Measurements from ENCODE around the gene EPS15.
"Not testable (repeated sequence)": the region's sequence is repeated elsewhere in the genome, so short reads cannot be mapped to it uniquely, and the experiment has no call there.

The EPS15 gene

GRCh38 chr1:51386259-51386658 lies 132.8 kb downstream of the EPS15 start:
- not testable (repeated sequence) for DNase-seq (ENCODE audit: low read depth in 1 of 2, low spot score in 1 of 2)

- DNase-seq (ENCODE audit: low read depth in 1 of 2, low spot score in 1 of 2): no peak
Measured at GRCh38 chr1:51385776-51386175, 133.3 kb downstream of the EPS15 start.

GRCh38 chr1:51381964-51382363 lies 137.1 kb downstream of the EPS15 start:
- DNase-seq (ENCODE audit: low read depth in 1 of 2, low spot score in 1 of 2): no peak

- no peak for DNase-seq (ENCODE audit: low read depth in 1 of 2, low spot score in 1 of 2)
Measured at GRCh38 chr1:51380936-51381335, 138.1 kb downstream of the EPS15 start.

GRCh38 chr1:51378871-51379270 lies 140.2 kb downstream of the EPS15 start:
- DNase-seq (ENCODE audit: low read depth in 1 of 2, low spot score in 1 of 2): no peak

- DNase-seq (ENCODE audit: low read depth in 1 of 2, low spot score in 1 of 2): no peak
Measured at GRCh38 chr1:51373898-51374297, 145.2 kb downstream of the EPS15 start.

GRCh38 chr1:51372561-51372960 lies 146.5 kb downstream of the EPS15 start:
- DNase-seq (ENCODE audit: low read depth in 1 of 2, low spot score in 1 of 2): no peak

- DNase-seq (ENCODE audit: low read depth in 1 of 2, low spot score in 1 of 2): no peak
Measured at GRCh38 chr1:51369171-51369570, 149.9 kb downstream of the EPS15 start.

- no peak for DNase-seq (ENCODE audit: low read depth in 1 of 2, low spot score in 1 of 2)
Measured at GRCh38 chr1:51365774-51366173, 153.3 kb downstream of the EPS15 start.

GRCh38 chr1:51359879-51360278 lies 159.2 kb downstream of the EPS15 start:
- DNase-seq (ENCODE audit: low read depth in 1 of 2, low spot score in 1 of 2): no peak

GRCh38 chr1:51355382-51355781 lies 163.7 kb downstream of the EPS15 start:
- no peak for DNase-seq (ENCODE audit: low read depth in 1 of 2, low spot score in 1 of 2)

- DNase-seq (ENCODE audit: low read depth in 1 of 2, low spot score in 1 of 2): no peak
Measured at GRCh38 chr1:51354416-51354815, 164.7 kb downstream of the EPS15 start.

- DNase-seq (ENCODE audit: low read depth in 1 of 2, low spot score in 1 of 2): no peak
Measured at GRCh38 chr1:51351907-51352306, 167.2 kb downstream of the EPS15 start.

GRCh38 chr1:51349862-51350261 lies 169.2 kb downstream of the EPS15 start:
- no peak for DNase-seq (ENCODE audit: low read depth in 1 of 2, low spot score in 1 of 2)

GRCh38 chr1:51348147-51348527 lies 170.9 kb downstream of the EPS15 start:
- DNase-seq (ENCODE audit: low read depth in 1 of 2, low spot score in 1 of 2): no peak

GRCh38 chr1:51347398-51348146 lies 171.5 kb downstream of the EPS15 start:
- no peak for DNase-seq (ENCODE audit: low read depth in 1 of 2, low spot score in 1 of 2)

- no peak for DNase-seq (ENCODE audit: low read depth in 1 of 2, low spot score in 1 of 2)
Measured at GRCh38 chr1:51346086-51346942, 172.8 kb downstream of the EPS15 start.

- no peak for DNase-seq (ENCODE audit: low read depth in 1 of 2, low spot score in 1 of 2)
Measured at GRCh38 chr1:51345300-51345687, 173.8 kb downstream of the EPS15 start.

- no peak for DNase-seq (ENCODE audit: low read depth in 1 of 2, low spot score in 1 of 2)
Measured at GRCh38 chr1:51344602-51345299, 174.3 kb downstream of the EPS15 start.

- DNase-seq (ENCODE audit: low read depth in 1 of 2, low spot score in 1 of 2): no peak
Measured at GRCh38 chr1:51344276-51344601, 174.8 kb downstream of the EPS15 start.

- DNase-seq (ENCODE audit: low read depth in 1 of 2, low spot score in 1 of 2): no peak
Measured at GRCh38 chr1:51343624-51344023, 175.4 kb downstream of the EPS15 start.

GRCh38 chr1:51342591-51343206 lies 176.4 kb downstream of the EPS15 start:
- DNase-seq (ENCODE audit: low read depth in 1 of 2, low spot score in 1 of 2): no peak
